Activated CD4-positive, alpha-beta T cell treated with anti-CD3 and anti-CD28 coated beads, Interleukin-2, amount 10 ng/mL, durations not matched to agents 24 days and 14 days (primary cell): ENCODE data around the gene USP30. TPM values are rescaled to one million over a fixed set of nuclear protein-coding genes. Genes with fewer than 3 reads are reported as not detected.
"Not testable (repeated sequence)": the region's sequence is repeated elsewhere in the genome, so short reads cannot be mapped to it uniquely, and the experiment has no call there.

ENCODE experiments used
- DNase-seq: peaks from one replicate; pipeline ENCODE4 v3.0.0; 2022
- H3K27ac Mint-ChIP-seq: one replicate; pipeline ENCODE4 v1.8.0; 2022; ENCODE audit warnings: mild to moderate bottlenecking, mixed read lengths
- H3K27me3 Mint-ChIP-seq: one replicate; pipeline ENCODE4 v1.8.0; 2022; ENCODE audit warnings: mixed read lengths
- H3K36me3 Mint-ChIP-seq: one replicate; pipeline ENCODE4 v1.8.0; 2022; ENCODE audit warnings: low read depth, mild to moderate bottlenecking, mixed read lengths
- H3K4me1 Mint-ChIP-seq: one replicate; pipeline ENCODE4 v1.8.0; 2021; ENCODE audit warnings: mixed read lengths
- H3K4me3 Mint-ChIP-seq: one replicate; pipeline ENCODE4 v1.8.0; 2022; ENCODE audit warnings: mild to moderate bottlenecking, moderate library complexity, mixed read lengths
- H3K9me3 Mint-ChIP-seq: one replicate; pipeline ENCODE4 v1.8.0; 2021; ENCODE audit warnings: mixed read lengths
- intact Hi-C: fragments of 100-400 bp; cut with micrococcal nuclease; formaldehyde crosslinking; loops from one replicate; pipeline ENCODE4 v1.15.1; 2023
- total RNA-seq: library from RNA; stranded (reverse); gene quantifications from 2 replicates; pipeline ENCODE4 v1.2.3, GENCODE V29; 2022

The USP30 gene
- total RNA-seq, 1 donor from 2014 or later, result 6.6 TPM

DNA sequence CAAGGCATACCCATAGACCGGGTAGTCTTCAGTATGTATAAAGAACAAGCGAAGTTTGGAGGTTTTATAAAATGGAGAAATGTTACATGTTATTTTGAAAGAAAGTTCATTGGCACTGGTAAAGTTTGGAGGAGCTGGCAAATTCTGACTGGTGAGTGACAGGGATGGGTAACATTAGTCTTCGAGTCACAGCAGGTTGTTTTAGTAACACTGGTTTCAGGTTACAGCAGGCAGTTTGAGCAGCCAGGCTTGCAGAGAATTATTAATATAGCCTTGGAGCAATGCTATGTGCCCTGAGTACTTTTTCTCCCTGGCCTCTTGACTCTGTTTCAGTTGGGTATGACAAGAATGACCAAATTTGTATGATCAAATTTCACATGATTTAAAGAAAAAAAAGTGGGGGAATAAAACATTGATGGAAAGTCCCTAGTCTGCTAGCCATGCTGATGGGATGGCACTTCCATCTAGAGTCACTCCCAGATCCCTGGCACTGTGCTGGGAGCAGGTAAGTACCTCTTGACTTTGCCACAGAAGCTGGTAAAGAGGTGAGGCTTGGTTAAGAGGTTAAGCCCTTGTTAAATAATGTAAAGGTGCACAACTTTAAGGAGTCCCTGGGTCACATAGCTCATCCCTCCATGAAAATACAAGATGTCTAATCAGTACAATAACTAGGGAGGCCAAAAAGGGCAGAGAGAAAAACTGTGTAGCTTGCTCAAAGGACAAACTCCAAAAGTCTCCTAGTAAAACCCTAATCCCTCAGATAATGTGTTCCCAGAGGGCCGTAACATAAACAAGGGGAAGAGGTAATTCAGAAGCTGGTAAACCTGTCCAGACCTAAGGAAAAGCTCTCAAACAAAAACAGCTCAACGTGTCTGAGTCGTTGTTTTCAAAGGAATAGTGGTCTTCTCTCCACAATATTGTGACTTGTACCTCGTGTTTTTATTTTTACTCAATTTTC is 18.9 kb upstream of the USP30 start:
- Mint-ChIP-seq H3K9me3 (peaks cover 4% of the 10 kb centered on the region), H3K27me3 (peaks cover 21% of the 10 kb centered on the region), H3K27ac (no peak overlapping the region), H3K36me3 (no peaks in the 10 kb centered on the region), H3K4me1 (no peaks in the 10 kb centered on the region), H3K4me3 (no peak overlapping the region)
- DNase-seq, result no peak
- intact Hi-C loops, result no loop called here

DNA sequence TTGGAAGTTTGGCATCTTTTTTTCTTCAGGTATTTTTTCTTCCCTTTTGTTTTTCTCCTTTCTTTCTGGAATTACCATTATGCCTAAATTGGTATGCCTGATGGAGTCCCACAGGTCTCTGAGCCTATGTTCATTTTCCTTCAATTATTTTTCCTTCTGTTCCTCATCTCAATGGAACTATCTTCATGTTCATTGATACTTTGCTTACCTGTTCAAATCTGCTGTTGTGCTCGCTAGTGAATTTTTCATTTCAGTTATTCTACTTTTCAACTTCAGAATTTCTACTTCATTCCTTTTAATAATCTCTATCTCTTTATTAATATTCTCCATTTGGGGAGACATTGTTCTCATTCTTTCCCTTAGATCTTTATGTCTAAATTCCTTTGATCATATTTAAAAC is 15.4 kb upstream of the USP30 start:
- no peak overlapping the region for H3K4me3 Mint-ChIP-seq
- intact Hi-C loops, result no loop called here
- H3K36me3 Mint-ChIP-seq, result no peaks in the 10 kb centered on the region
- DNase-seq, result no peak
- peaks cover 9% of the 10 kb centered on the region for H3K9me3 Mint-ChIP-seq
- peaks cover 13% of the 10 kb centered on the region for H3K27me3 Mint-ChIP-seq
- no peaks in the 10 kb centered on the region for H3K4me1 Mint-ChIP-seq
- H3K27ac Mint-ChIP-seq, result no peak overlapping the region

DNA sequence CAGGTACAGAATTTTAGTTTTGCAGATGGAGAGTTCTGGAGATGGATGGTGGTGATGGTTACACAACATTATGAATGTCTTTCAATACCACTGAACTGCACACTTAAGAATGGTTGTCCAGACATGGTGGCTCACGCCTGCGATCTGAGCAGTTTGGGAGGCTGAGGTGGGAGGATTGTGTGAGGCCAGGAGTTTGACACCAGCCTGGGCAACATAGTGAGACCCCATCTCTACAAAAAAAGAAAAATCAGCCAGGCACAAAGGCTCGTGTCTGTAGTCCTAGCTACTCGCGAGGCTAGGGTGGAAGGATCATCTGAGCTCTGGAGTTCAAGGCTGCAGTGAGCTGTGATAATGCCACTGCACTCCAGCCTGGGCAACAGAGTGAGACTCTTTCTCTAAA is 8.1 kb upstream of the USP30 start:
- no peak overlapping the region for H3K4me3 Mint-ChIP-seq
- H3K4me1 Mint-ChIP-seq, result no peaks in the 10 kb centered on the region
- intact Hi-C loops, result no loop called here
- H3K27ac Mint-ChIP-seq, result no peak overlapping the region
- H3K27me3 Mint-ChIP-seq, result peaks cover 3% of the 10 kb centered on the region
- H3K9me3 Mint-ChIP-seq, result peaks cover 5% of the 10 kb centered on the region
- DNase-seq, result no peak
- no peaks in the 10 kb centered on the region for H3K36me3 Mint-ChIP-seq

DNA sequence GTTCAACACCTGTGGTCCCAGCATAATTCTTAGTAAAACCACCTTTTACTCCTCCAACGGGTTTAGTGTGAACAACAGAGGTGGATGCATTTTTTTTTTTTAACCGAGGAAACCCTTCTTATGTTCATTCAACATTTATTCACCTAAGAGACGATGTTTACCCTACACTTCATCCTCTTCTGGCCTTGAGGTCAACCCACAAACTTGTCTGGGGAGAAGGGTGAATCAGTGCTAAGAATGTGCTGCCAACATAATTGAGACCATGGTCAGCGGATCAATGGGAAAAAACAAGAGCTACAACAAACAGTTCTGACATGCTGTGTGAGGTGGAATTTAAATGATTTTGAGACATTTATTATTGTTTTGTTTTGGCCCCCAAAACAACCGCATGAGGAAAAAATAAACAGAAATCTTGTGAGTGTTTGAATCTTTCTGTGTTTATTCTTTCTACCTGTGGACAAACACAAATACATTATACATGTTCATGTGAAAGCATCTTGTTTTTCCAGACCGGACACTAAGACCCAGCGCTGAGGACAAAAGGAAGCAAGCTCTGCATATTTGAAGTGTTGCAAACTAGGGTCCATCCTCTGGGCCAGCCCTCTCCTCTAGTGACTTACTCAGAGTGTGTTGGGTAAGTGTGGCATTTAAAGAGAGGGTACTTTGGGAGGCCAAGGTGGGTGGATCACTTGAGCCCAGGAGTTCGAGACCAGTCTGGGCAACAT is 5.1 kb upstream of the USP30 start:
- no peak for DNase-seq
- H3K36me3 Mint-ChIP-seq, result peaks cover 3% of the 10 kb centered on the region
- peaks cover 3% of the 10 kb centered on the region for H3K27me3 Mint-ChIP-seq
- no peaks in the 10 kb centered on the region for H3K9me3 Mint-ChIP-seq
- no peak overlapping the region for H3K27ac Mint-ChIP-seq
- intact Hi-C loops, result no loop called here
- no peak overlapping the region for H3K4me3 Mint-ChIP-seq
- peaks cover 3% of the 10 kb centered on the region for H3K4me1 Mint-ChIP-seq

DNA sequence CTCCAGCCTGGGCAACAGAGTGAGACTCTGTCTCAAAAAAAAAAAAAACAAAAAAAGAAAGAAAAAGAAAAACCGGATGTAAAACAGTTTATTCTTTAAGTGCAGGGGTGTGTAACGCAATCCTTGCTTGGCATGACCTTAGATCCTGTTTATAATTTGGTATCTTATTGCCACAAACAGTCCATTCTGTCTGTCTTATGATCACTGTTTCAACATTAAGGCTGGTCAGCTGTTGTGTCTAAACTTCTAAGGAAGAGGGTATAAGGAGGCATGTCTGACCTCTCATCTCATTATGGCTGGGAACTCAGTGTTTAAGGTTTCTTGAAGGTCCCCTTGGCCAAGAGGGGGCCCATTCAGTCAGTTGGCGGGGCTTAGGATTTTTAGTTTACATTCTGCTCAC is 3.7 kb upstream of the USP30 start:
- H3K27ac Mint-ChIP-seq, H3K36me3 Mint-ChIP-seq, H3K4me1 Mint-ChIP-seq, H3K27me3 Mint-ChIP-seq, H3K9me3 Mint-ChIP-seq, H3K4me3 Mint-ChIP-seq, intact Hi-C loops, DNase-seq: not testable (repeated sequence)

DNA sequence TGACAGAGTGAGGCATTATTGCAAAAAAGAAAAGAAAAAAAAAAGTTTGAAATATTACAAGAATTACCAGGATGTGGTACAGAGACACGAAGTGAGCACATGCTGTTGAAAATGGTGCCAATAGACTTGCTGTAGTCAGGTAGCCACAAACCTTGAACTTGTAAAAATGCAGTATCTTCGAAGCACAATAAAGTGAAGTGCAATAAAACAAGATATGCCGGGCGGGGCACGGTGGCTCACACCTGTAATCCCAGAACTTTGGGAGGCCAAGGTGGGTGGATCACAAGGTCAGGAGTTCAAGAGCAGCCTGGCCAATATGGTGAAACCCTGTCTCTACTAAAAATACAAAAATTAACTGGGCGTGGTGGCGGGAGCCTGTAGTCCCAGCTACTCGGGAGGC is 2.6 kb upstream of the USP30 start:
- H3K4me1 Mint-ChIP-seq, H3K27ac Mint-ChIP-seq, H3K36me3 Mint-ChIP-seq, DNase-seq, H3K9me3 Mint-ChIP-seq, H3K4me3 Mint-ChIP-seq, H3K27me3 Mint-ChIP-seq: not testable (repeated sequence)
- intact Hi-C loops, result loop anchor here (5.0 kb wide), 2 partner anchors 247 to 417 kb away; partner anchors contain the start of gene SELPLG

DNA sequence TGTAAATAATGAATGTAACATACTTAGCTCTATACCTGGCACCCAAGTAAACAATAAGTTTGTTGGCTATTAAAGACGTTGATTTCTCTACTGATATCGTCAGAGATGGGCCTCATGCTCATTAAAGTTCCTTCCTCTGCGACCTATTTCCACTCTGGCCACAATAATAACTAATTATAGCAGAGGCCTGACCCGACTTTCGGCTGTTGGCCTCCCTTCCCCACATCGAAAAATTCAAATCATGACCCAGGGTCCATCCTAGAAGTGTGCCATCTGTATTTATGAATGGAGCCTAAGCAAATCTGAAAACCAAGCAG is 321 bp upstream of the USP30 start:
- Mint-ChIP-seq H3K4me1 (peaks cover 8% of the 10 kb centered on the region), H3K9me3 (no peaks in the 10 kb centered on the region)
- intact Hi-C loops, result loop anchor here (1.0 to 5.0 kb wide), 5 partner anchors 41 to 491 kb away; partner anchors contain the start of genes ALKBH2, SART3, SELPLG and SSH1

DNA sequence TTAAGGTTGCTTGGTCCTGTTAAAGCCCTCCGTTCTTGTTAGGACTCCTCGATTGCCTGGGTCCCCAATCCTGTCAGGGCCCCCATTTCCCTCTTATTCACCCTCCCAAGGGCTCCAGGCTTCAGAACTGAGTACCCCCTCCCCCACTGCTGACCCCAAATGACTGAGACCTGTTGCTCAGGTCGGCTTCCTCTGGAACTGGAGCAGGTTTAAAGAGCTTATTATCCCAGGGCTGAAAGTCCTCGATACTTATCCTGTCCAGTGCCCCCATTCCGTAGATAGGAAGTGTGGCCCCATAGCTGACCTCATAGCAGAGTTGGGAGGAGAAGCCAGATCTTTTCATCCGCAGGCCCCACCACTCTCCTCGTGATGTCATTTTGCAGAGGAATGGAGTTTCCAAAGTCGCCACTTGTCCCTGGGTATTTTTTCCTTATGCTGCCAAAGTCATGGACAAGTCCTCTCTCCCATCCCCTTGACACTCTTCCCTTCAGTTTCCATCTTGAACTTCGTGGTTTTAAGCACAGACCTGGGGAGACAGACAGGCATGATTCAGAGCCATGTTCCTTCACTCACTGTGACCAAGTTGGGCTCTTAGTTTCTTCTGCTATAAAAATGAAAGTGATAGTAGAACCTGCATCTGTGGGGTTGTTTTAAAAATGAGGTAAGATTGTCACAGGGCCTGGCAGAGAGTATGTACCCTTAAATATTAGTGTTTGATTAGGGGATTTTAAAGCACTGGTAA is 1.2 kb downstream of the USP30 start:
- Mint-ChIP-seq H3K9me3 (no peaks in the 10 kb centered on the region), H3K27me3 (no peaks in the 10 kb centered on the region), H3K4me1 (peaks cover 8% of the 10 kb centered on the region), H3K36me3 (peaks cover 4% of the 10 kb centered on the region), H3K4me3 (peak overlapping the region; percentile 86), H3K27ac (peak overlapping the region; percentile 95)
- intact Hi-C loops, result loop anchor here (2.0 to 5.0 kb wide), 4 partner anchors 197 to 493 kb away; partner anchors contain the start of genes SART3, SELPLG and SSH1
- peak; percentile 82 for DNase-seq

More for the DNA sequence above, 321 bp upstream of the USP30 start:
- Mint-ChIP-seq H3K27me3 (no peaks in the 10 kb centered on the region), H3K27ac (peak overlapping the region; percentile 95), H3K4me3 (peak overlapping the region; percentile 86), H3K36me3 (peaks cover 4% of the 10 kb centered on the region)
- no peak for DNase-seq

DNA sequence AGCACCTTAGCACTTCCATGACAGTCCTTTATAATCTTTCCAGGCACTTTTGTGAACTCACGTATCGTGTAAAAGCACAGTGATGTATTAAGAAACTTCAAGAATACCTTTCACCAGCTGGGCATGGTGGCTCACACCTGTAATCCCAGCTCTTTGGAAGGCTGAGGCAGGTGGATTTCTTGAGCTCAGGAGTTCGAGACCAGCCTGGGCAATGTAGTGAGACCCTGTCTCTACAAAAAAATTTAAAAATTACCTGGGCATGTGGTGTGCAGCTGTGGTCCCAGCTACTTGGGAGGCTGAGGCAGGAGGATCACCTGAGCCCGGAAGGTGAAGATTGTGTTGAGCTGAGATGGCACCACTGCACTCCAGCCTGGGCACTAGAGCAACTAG is 1.7 kb downstream of the USP30 start:
- peak overlapping the region; percentile 86 for H3K4me3 Mint-ChIP-seq
- intact Hi-C loops, result loop anchor here (5.0 kb wide), 2 partner anchors 252 to 422 kb away; partner anchors contain the start of gene SELPLG
- H3K27me3 Mint-ChIP-seq, DNase-seq, H3K9me3 Mint-ChIP-seq, H3K4me1 Mint-ChIP-seq, H3K36me3 Mint-ChIP-seq: not testable (repeated sequence)
- peak overlapping the region; percentile 95 for H3K27ac Mint-ChIP-seq

DNA sequence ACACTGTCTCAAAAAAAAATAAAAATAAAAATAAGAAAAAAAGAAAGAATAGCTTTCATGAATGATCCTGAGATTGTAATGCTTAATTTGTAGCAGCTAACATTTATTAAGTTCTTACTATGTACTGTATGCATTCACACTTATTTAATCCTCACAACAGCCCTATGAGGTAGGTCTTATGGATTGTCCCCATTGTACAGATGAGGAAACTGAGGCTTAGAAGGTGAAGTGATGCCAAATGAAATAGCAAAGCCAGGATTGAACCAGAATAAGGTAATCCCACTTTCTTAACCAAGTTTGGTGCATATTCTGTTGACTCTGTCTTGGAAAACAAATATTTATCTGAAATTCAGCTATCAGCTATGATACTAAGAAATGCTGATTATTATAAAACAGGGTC is 2.1 kb downstream of the USP30 start:
- H3K27ac Mint-ChIP-seq, result no peak overlapping the region
- no peaks in the 10 kb centered on the region for H3K9me3 Mint-ChIP-seq
- peaks cover 8% of the 10 kb centered on the region for H3K4me1 Mint-ChIP-seq
- no peak for DNase-seq
- intact Hi-C loops, result loop anchor here (5.0 kb wide), 2 partner anchors 252 to 422 kb away; partner anchors contain the start of gene SELPLG
- no peak overlapping the region for H3K4me3 Mint-ChIP-seq
- no peaks in the 10 kb centered on the region for H3K27me3 Mint-ChIP-seq
- peaks cover 4% of the 10 kb centered on the region for H3K36me3 Mint-ChIP-seq

DNA sequence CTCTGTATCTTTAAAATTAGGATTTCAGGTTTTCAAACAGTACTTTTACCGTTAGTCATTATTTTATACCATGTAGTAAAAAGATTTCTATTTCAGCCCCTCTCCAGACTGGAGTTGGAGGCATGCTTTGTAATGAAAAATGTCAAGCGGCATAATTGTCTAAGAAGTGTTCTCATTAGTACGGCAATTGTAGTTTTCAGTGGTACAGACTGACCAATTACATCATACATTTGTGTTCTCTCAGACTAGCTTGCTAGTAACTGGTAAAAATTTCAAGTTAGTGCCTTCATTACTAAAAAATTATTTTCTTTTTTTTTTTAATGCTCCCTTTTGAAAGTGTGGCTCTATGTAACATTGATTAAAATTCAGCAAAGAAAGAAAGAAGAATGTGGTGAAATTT is 4.5 kb downstream of the USP30 start:
- H3K27me3 Mint-ChIP-seq, result no peaks in the 10 kb centered on the region
- H3K9me3 Mint-ChIP-seq, result no peaks in the 10 kb centered on the region
- no peak overlapping the region for H3K27ac Mint-ChIP-seq
- peaks cover 8% of the 10 kb centered on the region for H3K4me1 Mint-ChIP-seq
- H3K36me3 Mint-ChIP-seq, result peaks cover 4% of the 10 kb centered on the region
- no peak overlapping the region for H3K4me3 Mint-ChIP-seq
- intact Hi-C loops, result no loop called here
- no peak for DNase-seq

DNA sequence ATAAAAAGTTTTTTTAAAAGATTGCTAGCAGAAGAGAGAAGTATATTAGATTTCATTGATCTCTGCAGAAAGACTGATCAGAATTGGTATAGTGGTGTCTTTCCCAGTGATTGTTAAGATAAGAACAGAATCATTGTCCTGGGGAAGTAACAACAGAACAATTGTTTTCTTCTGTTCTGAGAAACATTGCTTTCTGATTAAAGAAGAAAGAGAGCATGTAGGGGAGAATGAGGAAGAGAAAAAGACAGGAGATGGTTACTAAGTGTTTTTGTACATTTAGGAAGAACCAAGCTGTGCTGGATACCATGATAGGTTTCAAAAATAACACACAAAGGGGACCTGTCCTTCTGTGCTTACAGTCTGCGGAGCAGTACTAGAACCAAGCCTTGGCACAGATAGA is 5.0 kb downstream of the USP30 start:
- H3K27me3 Mint-ChIP-seq, result no peaks in the 10 kb centered on the region
- no peaks in the 10 kb centered on the region for H3K36me3 Mint-ChIP-seq
- H3K4me3 Mint-ChIP-seq, result no peak overlapping the region
- no peak for DNase-seq
- no peak overlapping the region for H3K27ac Mint-ChIP-seq
- intact Hi-C loops, result no loop called here
- peaks cover 4% of the 10 kb centered on the region for H3K4me1 Mint-ChIP-seq
- H3K9me3 Mint-ChIP-seq, result no peaks in the 10 kb centered on the region

DNA sequence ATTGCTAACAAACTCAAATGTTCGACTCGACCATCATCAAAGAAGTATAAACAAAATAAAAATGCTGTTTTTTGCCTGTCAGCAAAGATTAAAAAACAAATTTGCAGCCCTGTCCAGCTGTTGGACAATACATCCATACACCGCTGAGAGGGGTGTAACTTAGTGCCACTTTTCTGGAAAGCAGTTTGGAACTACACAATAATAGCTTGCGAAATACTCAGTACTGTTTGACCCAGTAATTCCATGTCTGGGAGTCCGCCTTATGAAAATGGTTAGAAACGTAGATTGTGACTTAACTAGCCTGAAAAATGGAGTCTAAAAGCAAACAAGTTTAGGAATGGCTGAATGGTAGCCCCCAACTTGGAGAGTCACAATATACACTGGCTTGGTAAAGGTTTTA is 6.4 kb downstream of the USP30 start:
- Mint-ChIP-seq H3K36me3 (peaks cover 3% of the 10 kb centered on the region), H3K4me3 (no peak overlapping the region), H3K4me1 (peaks cover 4% of the 10 kb centered on the region), H3K27ac (no peak overlapping the region), H3K27me3 (no peaks in the 10 kb centered on the region), H3K9me3 (no peaks in the 10 kb centered on the region)
- intact Hi-C loops, result no loop called here
- DNase-seq, result no peak
